B cell (primary cell): ENCODE measurements around the gene PLPPR3.

Source experiments
- EZH2 ChIP-seq: IDR thresholded peaks from 2 replicates; pipeline ENCODE4 v1.6.1; 2012; ENCODE audit warnings: borderline replicate concordance, low read depth, mild to moderate bottlenecking, moderate library complexity, low read length; ENCODE audit not compliant: insufficient read depth, poor library complexity, severe bottlenecking
- TF ChIP-seq, protein P1 (sequence below): fragments of 200-600 bp; IDR thresholded peaks from one replicate; pipeline ENCODE4 v1.8.0; 2022; ENCODE audit warnings: antibody characterized with exemption, mild to moderate bottlenecking

DNA sequence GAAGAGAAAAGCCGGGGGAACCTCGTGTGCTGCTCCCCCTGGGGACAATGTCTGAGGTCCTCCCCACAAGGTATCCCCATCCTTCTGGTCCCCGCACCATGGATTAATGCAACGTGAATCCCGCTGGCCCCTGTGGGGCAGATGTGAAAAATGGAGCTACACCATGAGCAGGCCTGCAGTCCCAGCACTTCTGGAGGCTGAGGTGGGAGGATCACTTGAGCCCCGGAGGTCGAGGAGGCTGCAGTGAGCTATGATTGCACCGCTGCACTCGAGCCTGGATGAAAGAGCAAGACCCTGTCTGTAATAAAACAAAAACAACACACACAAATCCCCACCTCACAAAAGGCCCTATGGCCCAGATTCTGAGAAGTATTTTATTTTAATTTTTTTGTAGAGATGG lies 36.5 kb upstream of the PLPPR3 start:
- TF ChIP-seq, protein P1, sequence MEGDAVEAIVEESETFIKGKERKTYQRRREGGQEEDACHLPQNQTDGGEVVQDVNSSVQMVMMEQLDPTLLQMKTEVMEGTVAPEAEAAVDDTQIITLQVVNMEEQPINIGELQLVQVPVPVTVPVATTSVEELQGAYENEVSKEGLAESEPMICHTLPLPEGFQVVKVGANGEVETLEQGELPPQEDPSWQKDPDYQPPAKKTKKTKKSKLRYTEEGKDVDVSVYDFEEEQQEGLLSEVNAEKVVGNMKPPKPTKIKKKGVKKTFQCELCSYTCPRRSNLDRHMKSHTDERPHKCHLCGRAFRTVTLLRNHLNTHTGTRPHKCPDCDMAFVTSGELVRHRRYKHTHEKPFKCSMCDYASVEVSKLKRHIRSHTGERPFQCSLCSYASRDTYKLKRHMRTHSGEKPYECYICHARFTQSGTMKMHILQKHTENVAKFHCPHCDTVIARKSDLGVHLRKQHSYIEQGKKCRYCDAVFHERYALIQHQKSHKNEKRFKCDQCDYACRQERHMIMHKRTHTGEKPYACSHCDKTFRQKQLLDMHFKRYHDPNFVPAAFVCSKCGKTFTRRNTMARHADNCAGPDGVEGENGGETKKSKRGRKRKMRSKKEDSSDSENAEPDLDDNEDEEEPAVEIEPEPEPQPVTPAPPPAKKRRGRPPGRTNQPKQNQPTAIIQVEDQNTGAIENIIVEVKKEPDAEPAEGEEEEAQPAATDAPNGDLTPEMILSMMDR = no peak
- TF ChIP-seq EZH2 = no peak
